Activated naive CD4-positive, alpha-beta T cell treated with anti-CD3 and anti-CD28 coated beads, Interleukin-2, amount 10 ng/mL, durations not matched to agents 7 days and 5 days (primary cell): ENCODE results near the gene SRD5A1.

Source experiments
- CTCF ChIA-PET: fragments of 350-600 bp; sonication (Branson Sonifier 250); formaldehyde crosslinking; loops from one replicate; lab custom pipeline; 2021; ENCODE audit warnings: antibody characterized with exemption; lab: Charles Lee
- DNase-seq: peaks from one replicate; pipeline ENCODE4 v3.0.0-alpha.2; 2020
- H3K27ac Mint-ChIP-seq: one replicate; pipeline ENCODE4 v1.8.0; 2021; ENCODE audit warnings: mild to moderate bottlenecking, moderate library complexity, mixed read lengths
- H3K27me3 Mint-ChIP-seq: one replicate; pipeline ENCODE4 v1.8.0; 2021; ENCODE audit warnings: mild to moderate bottlenecking, mixed read lengths
- H3K36me3 Mint-ChIP-seq: one replicate; pipeline ENCODE4 v1.8.0; 2021; ENCODE audit warnings: mixed read lengths
- H3K4me1 Mint-ChIP-seq: one replicate; pipeline ENCODE4 v1.8.0; 2021; ENCODE audit warnings: mixed read lengths
- H3K4me3 Mint-ChIP-seq: one replicate; pipeline ENCODE4 v1.8.0; 2021; ENCODE audit warnings: mild to moderate bottlenecking, moderate library complexity, mixed read lengths
- H3K9me3 Mint-ChIP-seq: one replicate; pipeline ENCODE4 v1.8.0; 2021; ENCODE audit warnings: mixed read lengths

The SRD5A1 gene

DNA sequence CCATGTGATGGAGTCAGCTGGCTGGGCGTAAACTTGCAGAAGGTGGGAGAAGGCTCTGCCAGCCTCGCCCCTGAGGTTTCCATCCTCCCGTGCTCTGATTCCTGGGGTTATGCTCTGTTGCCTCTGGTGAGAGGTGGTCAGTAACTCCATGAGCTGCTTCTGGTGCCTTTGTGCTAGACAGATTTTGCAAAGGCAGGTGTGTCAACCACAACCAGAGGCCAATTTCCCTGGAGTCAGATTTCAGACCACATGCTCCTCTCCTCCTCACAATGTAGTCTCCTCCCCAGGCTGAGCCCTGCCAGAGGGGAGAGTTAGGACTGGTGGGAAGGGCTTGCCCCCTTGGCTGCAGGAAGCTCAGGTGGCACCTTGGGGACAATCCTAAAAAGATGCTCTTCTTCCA lies 41.2 kb downstream of the SRD5A1 start:
- no peaks in the 10 kb centered on the region for H3K27me3 Mint-ChIP-seq
- H3K36me3 Mint-ChIP-seq: peaks cover 15% of the 10 kb centered on the region
- H3K27ac Mint-ChIP-seq: no peak overlapping the region
- no peak overlapping the region for H3K4me3 Mint-ChIP-seq
- no peaks in the 10 kb centered on the region for H3K4me1 Mint-ChIP-seq
- CTCF ChIA-PET: no interaction called here
- DNase-seq: no peak
- peaks cover 8% of the 10 kb centered on the region for H3K9me3 Mint-ChIP-seq

GRCh38 chr5:6674886-6675285 lies 41.6 kb downstream of the SRD5A1 start:
- Mint-ChIP-seq H3K4me3 (no peak overlapping the region), H3K4me1 (no peaks in the 10 kb centered on the region), H3K27ac (no peak overlapping the region), H3K9me3 (peaks cover 8% of the 10 kb centered on the region), H3K36me3 (peaks cover 12% of the 10 kb centered on the region), H3K27me3 (peaks cover 3% of the 10 kb centered on the region)
- no peak for DNase-seq
- CTCF ChIA-PET: no interaction called here

GRCh38 chr5:6675784-6676491 lies 42.7 kb downstream of the SRD5A1 start:
- Mint-ChIP-seq H3K9me3 (peaks cover 7% of the 10 kb centered on the region), H3K36me3 (peaks cover 5% of the 10 kb centered on the region), H3K27ac (no peak overlapping the region), H3K27me3 (peaks cover 5% of the 10 kb centered on the region), H3K4me1 (no peaks in the 10 kb centered on the region), H3K4me3 (no peak overlapping the region)
- CTCF ChIA-PET: no interaction called here
- DNase-seq: no peak

DNA sequence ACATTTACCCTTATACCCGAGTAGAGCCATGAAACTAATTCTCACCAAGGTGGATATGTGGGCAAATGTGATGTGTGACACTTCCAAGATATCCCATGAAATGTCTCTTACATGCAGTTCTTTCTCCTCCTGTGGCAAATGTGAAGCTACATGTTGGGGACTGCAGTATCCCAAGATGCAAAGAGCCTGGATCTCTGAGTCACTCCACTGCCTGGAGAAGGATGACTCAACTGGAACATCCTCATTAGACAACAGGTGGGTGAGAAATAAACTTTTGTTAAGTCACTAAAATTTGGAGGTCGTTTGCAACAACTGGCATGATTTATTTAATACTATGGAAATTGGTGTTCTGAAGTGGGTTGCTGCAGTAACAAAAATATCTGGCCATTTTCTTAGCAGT lies 43.5 kb downstream of the SRD5A1 start:
- H3K27me3 Mint-ChIP-seq: peaks cover 5% of the 10 kb centered on the region
- no peak overlapping the region for H3K4me3 Mint-ChIP-seq
- no peaks in the 10 kb centered on the region for H3K4me1 Mint-ChIP-seq
- peak overlapping the region; percentile 8 for H3K27ac Mint-ChIP-seq
- peaks cover 2% of the 10 kb centered on the region for H3K9me3 Mint-ChIP-seq
- no peak for DNase-seq
- H3K36me3 Mint-ChIP-seq: no peaks in the 10 kb centered on the region
- CTCF ChIA-PET: no interaction called here

DNA sequence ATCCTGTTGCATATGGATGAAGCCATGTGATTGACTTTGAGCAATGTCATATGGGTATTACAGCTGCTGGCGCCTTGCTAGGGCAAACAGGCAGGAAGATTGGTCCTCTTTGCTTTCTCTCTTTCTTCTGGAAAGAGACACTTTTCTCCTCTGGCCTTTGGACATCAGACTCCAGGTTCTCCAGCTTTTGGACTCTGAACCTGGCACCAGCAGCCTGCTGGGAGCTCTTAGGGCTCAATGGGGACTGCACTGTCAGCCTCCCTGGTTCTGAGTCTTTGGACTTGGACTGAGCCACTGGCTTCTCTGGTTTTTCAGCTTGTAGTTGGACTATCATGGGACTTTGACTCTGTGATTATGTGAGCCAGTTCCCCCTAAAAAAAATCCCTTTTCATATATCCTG lies 45.1 kb downstream of the SRD5A1 start:
- Mint-ChIP-seq H3K27me3 (peaks cover 8% of the 10 kb centered on the region), H3K9me3 (peaks cover 2% of the 10 kb centered on the region), H3K27ac (no peak overlapping the region), H3K4me3 (no peak overlapping the region), H3K36me3 (no peaks in the 10 kb centered on the region), H3K4me1 (no peaks in the 10 kb centered on the region)
- DNase-seq: no peak
- CTCF ChIA-PET: no interaction called here

GRCh38 chr5:6680922-6681321 lies 47.7 kb downstream of the SRD5A1 start:
- H3K27ac Mint-ChIP-seq: no peak overlapping the region
- no peaks in the 10 kb centered on the region for H3K36me3 Mint-ChIP-seq
- H3K27me3 Mint-ChIP-seq: peaks cover 19% of the 10 kb centered on the region
- H3K4me3 Mint-ChIP-seq: no peak overlapping the region
- DNase-seq: no peak
- CTCF ChIA-PET: no interaction called here
- peaks cover 2% of the 10 kb centered on the region for H3K9me3 Mint-ChIP-seq
- H3K4me1 Mint-ChIP-seq: no peaks in the 10 kb centered on the region

DNA sequence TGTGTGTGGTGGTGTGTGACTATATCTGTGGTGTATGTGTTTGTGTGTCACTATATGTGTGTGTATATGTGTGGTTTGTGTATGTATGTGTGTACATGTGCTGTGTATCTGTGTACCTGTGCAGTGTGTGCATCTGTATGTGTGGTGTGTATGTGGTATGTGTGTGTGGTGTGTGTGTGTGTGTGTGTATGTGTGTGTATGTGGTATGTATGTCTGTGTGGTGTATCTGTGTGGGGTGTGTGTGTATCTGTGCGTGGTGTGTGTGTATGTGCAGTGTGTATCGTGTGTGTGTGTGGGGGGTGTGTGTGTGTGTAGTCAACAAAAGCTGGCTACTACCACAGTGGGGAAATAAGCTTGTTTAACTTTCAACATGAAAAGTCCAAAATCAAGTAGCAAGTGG lies 48.4 kb downstream of the SRD5A1 start:
- no peaks in the 10 kb centered on the region for H3K9me3 Mint-ChIP-seq
- H3K4me3 Mint-ChIP-seq: no peak overlapping the region
- H3K27ac Mint-ChIP-seq: no peak overlapping the region
- CTCF ChIA-PET: interaction anchor here (0.6 kb wide), 1 partner anchor 100 kb away, joined by 3 read pairs; no protein-coding TSS in a partner anchor
- H3K4me1 Mint-ChIP-seq: no peaks in the 10 kb centered on the region
- H3K36me3 Mint-ChIP-seq: no peaks in the 10 kb centered on the region
- no peak for DNase-seq
- H3K27me3 Mint-ChIP-seq: peaks cover 26% of the 10 kb centered on the region

DNA sequence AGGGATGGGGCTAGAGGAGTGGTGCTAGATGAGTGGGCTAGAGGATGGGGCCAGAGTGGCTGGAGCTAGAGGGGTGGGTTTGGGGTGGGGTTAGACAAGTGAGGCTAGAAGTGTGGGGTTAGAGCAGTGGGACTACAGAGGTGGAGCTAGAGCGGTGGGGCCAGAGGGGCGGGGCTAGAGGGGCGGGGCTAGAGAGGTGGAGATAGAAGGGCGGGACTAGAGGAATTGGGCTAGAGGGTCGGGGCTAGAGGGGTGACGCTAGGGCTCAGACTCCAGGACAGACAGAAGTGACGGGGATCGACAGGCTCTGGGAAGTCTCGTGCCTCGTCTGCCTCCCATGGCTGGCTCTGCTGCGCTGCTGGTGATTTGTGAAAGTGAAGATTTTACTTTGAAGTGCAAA lies 49.0 kb downstream of the SRD5A1 start:
- H3K27me3 Mint-ChIP-seq: peaks cover 32% of the 10 kb centered on the region
- no peak overlapping the region for H3K27ac Mint-ChIP-seq
- H3K36me3 Mint-ChIP-seq: no peaks in the 10 kb centered on the region
- no peaks in the 10 kb centered on the region for H3K4me1 Mint-ChIP-seq
- CTCF ChIA-PET: interaction anchor here (0.6 kb wide), 1 partner anchor 100 kb away, joined by 3 read pairs; no protein-coding TSS in a partner anchor
- no peak overlapping the region for H3K4me3 Mint-ChIP-seq
- no peaks in the 10 kb centered on the region for H3K9me3 Mint-ChIP-seq
- DNase-seq: no peak

DNA sequence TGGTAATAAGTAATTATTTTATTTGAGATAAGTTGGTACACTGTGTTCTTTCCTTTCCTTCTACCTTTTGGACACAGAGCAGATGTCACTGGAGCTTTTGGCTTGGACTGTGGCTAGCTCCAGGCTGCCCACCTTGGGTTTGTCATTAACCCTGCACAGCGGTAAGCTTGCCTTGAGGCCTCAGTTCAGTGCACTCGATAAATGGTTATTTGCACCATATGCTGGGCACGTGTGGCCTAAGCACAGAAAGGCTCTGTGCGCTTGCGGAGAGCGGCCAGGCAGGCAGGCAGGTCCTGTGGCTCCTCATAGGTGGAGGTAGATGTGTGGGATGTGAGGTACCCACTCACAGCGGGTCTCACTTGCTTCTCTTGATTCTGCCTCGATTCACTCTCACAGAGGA lies 50.0 kb downstream of the SRD5A1 start:
- H3K36me3 Mint-ChIP-seq: no peaks in the 10 kb centered on the region
- no peak overlapping the region for H3K27ac Mint-ChIP-seq
- no peak overlapping the region for H3K4me3 Mint-ChIP-seq
- peaks cover 2% of the 10 kb centered on the region for H3K4me1 Mint-ChIP-seq
- CTCF ChIA-PET: no interaction called here
- no peaks in the 10 kb centered on the region for H3K9me3 Mint-ChIP-seq
- H3K27me3 Mint-ChIP-seq: peaks cover 39% of the 10 kb centered on the region
- DNase-seq: no peak

GRCh38 chr5:6684075-6684474 lies 50.8 kb downstream of the SRD5A1 start:
- Mint-ChIP-seq H3K27me3 (peaks cover 44% of the 10 kb centered on the region), H3K27ac (no peak overlapping the region), H3K4me1 (peaks cover 2% of the 10 kb centered on the region), H3K4me3 (no peak overlapping the region), H3K36me3 (no peaks in the 10 kb centered on the region), H3K9me3 (no peaks in the 10 kb centered on the region)
- no peak for DNase-seq
- CTCF ChIA-PET: no interaction called here

GRCh38 chr5:6686501-6686900 lies 53.3 kb downstream of the SRD5A1 start:
- CTCF ChIA-PET: interaction anchor here (0.9 kb wide), 1 partner anchor 13 kb away, joined by 4 read pairs; no protein-coding TSS in a partner anchor
- Mint-ChIP-seq H3K27ac (no peak overlapping the region), H3K27me3 (peaks cover 46% of the 10 kb centered on the region), H3K4me3 (no peak overlapping the region), H3K36me3 (no peaks in the 10 kb centered on the region), H3K9me3 (no peaks in the 10 kb centered on the region), H3K4me1 (peaks cover 2% of the 10 kb centered on the region)
- no peak for DNase-seq

DNA sequence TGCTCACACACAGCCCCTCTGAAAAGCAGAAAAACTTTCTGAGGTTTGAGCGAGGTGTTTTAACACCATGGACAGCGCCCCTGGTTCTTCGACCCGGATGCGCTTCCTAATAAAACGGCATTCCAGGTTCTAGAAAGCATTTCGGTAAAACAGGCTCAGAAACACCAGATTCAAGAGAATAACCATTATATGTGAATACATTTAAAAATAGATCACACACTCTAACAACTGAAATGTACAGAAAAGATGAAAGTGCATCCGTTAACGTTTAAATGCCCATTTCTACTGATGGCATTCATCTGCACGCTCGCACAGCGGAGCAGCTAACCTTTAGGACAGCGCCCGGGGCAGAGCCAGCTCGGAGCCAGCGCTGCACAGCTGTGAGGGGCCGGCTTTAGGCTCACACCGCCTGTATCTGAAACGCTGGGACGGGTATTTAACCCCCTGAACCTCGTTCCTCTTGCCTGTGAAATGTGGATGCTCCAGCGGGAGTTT lies 53.7 kb downstream of the SRD5A1 start:
- Mint-ChIP-seq H3K36me3 (no peaks in the 10 kb centered on the region), H3K27me3 (peaks cover 46% of the 10 kb centered on the region), H3K27ac (no peak overlapping the region), H3K4me3 (no peak overlapping the region), H3K4me1 (peaks cover 2% of the 10 kb centered on the region), H3K9me3 (no peaks in the 10 kb centered on the region)
- CTCF ChIA-PET: interaction anchor here (0.9 kb wide), 1 partner anchor 12 kb away, joined by 4 read pairs; no protein-coding TSS in a partner anchor
- peak; percentile 38 for DNase-seq

DNA sequence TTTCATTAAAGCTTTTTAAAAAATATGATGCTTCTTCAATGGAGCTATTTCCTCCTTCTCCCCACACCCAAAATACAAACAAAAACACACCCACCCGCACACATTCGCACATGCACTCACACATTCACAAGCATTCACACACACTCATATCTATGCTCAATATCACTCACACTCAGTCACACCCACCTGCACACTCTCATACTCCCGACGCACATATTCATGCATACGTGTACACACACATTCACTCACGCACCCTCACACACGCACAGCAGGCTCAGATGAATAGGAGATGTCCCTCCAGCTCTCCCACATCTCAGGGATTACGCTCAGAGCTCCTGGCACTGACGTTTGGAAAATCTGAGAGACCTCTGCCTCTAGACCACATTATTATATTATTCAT lies 54.3 kb downstream of the SRD5A1 start:
- CTCF ChIA-PET: interaction anchor here (0.9 kb wide), 1 partner anchor 12 kb away, joined by 4 read pairs; no protein-coding TSS in a partner anchor
- Mint-ChIP-seq H3K27ac (no peak overlapping the region), H3K4me1 (peaks cover 2% of the 10 kb centered on the region), H3K9me3 (no peaks in the 10 kb centered on the region), H3K4me3 (no peak overlapping the region), H3K36me3 (no peaks in the 10 kb centered on the region), H3K27me3 (peaks cover 43% of the 10 kb centered on the region)
- DNase-seq: no peak

- no peak overlapping the region for H3K27ac Mint-ChIP-seq
- H3K36me3 Mint-ChIP-seq: no peaks in the 10 kb centered on the region
- no peak for DNase-seq
- no peak overlapping the region for H3K4me3 Mint-ChIP-seq
- CTCF ChIA-PET: no interaction called here
- peaks cover 26% of the 10 kb centered on the region for H3K27me3 Mint-ChIP-seq
- H3K4me1 Mint-ChIP-seq: no peaks in the 10 kb centered on the region
- no peaks in the 10 kb centered on the region for H3K9me3 Mint-ChIP-seq
Measured at GRCh38 chr5:6692906-6693305, 59.7 kb downstream of the SRD5A1 start.

GRCh38 chr5:6698696-6699095 lies 65.5 kb downstream of the SRD5A1 start:
- DNase-seq: no peak
- CTCF ChIA-PET: interaction anchor here (0.7 to 0.8 kb wide), 2 partner anchors 11 to 12 kb away, joined by 3 to 4 read pairs; no protein-coding TSS in a partner anchor
- Mint-ChIP-seq H3K27me3 (peaks cover 34% of the 10 kb centered on the region), H3K27ac (no peak overlapping the region), H3K4me3 (no peak overlapping the region), H3K36me3 (no peaks in the 10 kb centered on the region), H3K9me3 (no peaks in the 10 kb centered on the region), H3K4me1 (no peaks in the 10 kb centered on the region)
